Osteoblast (primary cell): ENCODE data around the gene COL15A1. TPM values are rescaled to one million over a fixed set of nuclear protein-coding genes. Genes with fewer than 3 reads are reported as not detected.

Experiments used
- DNase-seq: peaks from one replicate; pipeline ENCODE4 v3.0.0; 2011; ENCODE audit warnings: low spot score, mixed read lengths; ENCODE audit not compliant: insufficient read length; ENCODE audit errors: missing footprints
- H2AFZ ChIP-seq: 2 replicates; pipeline ENCODE4 v1.6.0; 2011; ENCODE audit warnings: mild to moderate bottlenecking, low read length
- H3K27ac ChIP-seq: 2 replicates; pipeline ENCODE4 v1.5.1; 2011; ENCODE audit warnings: mild to moderate bottlenecking, low read depth, low read length, moderate library complexity
- H3K27me3 ChIP-seq: 2 replicates; pipeline ENCODE4 v1.6.0; 2012; ENCODE audit warnings: mild to moderate bottlenecking, control low read depth, inconsistent platforms, low read length, moderate library complexity; ENCODE audit not compliant: insufficient read depth
- H3K36me3 ChIP-seq: 2 replicates; pipeline ENCODE4 v1.5.1; 2011; ENCODE audit warnings: mild to moderate bottlenecking, low read length, control low read depth, moderate library complexity; ENCODE audit not compliant: insufficient read depth
- H3K4me1 ChIP-seq: 2 replicates; pipeline ENCODE4 v1.5.1; 2011; ENCODE audit warnings: mild to moderate bottlenecking, low read length, control low read depth, moderate library complexity; ENCODE audit not compliant: insufficient read depth
- H3K4me2 ChIP-seq: 2 replicates; pipeline ENCODE4 v1.6.0; 2011; ENCODE audit warnings: mild to moderate bottlenecking, low read length; ENCODE audit not compliant: insufficient read depth
- H3K4me3 ChIP-seq: fragments of 200-600 bp; sonication (generic); 3 replicates; pipeline ENCODE4 v1.5.1; 2012; ENCODE audit warnings: mild to moderate bottlenecking, low read length, inconsistent platforms; ENCODE audit not compliant: insufficient read depth
- H3K79me2 ChIP-seq: 2 replicates; pipeline ENCODE4 v1.6.0; 2012; ENCODE audit warnings: mild to moderate bottlenecking, low read length, control low read depth, inconsistent platforms; ENCODE audit not compliant: insufficient read depth
- H3K9me3 ChIP-seq: 2 replicates; pipeline ENCODE4 v1.5.1; 2011; ENCODE audit warnings: low read depth, low read length, control low read depth
- H4K20me1 ChIP-seq: 2 replicates; pipeline ENCODE4 v1.6.0; 2012; ENCODE audit warnings: mild to moderate bottlenecking, low read length, control low read depth; ENCODE audit not compliant: insufficient read depth
- total RNA-seq: library from RNA; depleted of rRNA; stranded (reverse); fragments of >200 nt; gene quantifications from 2 replicates; pipeline ENCODE4 v1.2.3, GENCODE V29; 2012
- TF ChIP-seq, protein P1 (sequence below): IDR thresholded peaks from 2 replicates; pipeline ENCODE4 v1.5.1; 2011; ENCODE audit warnings: mild to moderate bottlenecking, low read depth, low read length, moderate library complexity; ENCODE audit errors: extremely low read depth

The COL15A1 gene
- total RNA-seq, 1 donor: 29.3 TPM

DNA sequence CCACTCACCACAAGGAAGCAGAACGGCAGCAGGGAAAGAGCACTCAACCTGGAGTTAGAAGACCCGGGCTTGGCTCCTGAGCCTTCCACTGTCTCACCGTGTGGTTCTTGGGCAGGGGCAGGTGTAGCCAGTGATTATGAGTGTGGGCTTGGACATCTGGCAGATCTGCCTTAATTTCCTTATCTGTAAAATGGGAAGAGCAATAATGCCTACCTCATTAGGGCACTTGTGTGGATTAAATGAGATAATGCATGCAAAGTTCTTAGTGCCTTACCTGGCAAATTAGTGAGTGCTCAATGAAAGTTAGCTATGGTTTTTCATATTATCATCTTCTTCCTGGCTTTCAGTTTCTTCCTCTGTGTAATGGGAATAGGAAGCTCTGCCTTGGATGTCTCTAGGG is 28.1 kb upstream of the COL15A1 start:
- Histone ChIP-seq H3K4me3 (no peak overlapping the region), H3K36me3 (no peaks in the 10 kb centered on the region), H3K4me2 (no peak overlapping the region), H2AFZ (no peak overlapping the region), H3K79me2 (no peaks in the 10 kb centered on the region), H4K20me1 (no peaks in the 10 kb centered on the region), H3K27me3 (peaks cover 14% of the 10 kb centered on the region), H3K9me3 (no peaks in the 10 kb centered on the region), H3K4me1 (no peaks in the 10 kb centered on the region), H3K27ac (no peak overlapping the region)
- no peak for DNase-seq
- TF ChIP-seq, protein P1, sequence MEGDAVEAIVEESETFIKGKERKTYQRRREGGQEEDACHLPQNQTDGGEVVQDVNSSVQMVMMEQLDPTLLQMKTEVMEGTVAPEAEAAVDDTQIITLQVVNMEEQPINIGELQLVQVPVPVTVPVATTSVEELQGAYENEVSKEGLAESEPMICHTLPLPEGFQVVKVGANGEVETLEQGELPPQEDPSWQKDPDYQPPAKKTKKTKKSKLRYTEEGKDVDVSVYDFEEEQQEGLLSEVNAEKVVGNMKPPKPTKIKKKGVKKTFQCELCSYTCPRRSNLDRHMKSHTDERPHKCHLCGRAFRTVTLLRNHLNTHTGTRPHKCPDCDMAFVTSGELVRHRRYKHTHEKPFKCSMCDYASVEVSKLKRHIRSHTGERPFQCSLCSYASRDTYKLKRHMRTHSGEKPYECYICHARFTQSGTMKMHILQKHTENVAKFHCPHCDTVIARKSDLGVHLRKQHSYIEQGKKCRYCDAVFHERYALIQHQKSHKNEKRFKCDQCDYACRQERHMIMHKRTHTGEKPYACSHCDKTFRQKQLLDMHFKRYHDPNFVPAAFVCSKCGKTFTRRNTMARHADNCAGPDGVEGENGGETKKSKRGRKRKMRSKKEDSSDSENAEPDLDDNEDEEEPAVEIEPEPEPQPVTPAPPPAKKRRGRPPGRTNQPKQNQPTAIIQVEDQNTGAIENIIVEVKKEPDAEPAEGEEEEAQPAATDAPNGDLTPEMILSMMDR: no peak

DNA sequence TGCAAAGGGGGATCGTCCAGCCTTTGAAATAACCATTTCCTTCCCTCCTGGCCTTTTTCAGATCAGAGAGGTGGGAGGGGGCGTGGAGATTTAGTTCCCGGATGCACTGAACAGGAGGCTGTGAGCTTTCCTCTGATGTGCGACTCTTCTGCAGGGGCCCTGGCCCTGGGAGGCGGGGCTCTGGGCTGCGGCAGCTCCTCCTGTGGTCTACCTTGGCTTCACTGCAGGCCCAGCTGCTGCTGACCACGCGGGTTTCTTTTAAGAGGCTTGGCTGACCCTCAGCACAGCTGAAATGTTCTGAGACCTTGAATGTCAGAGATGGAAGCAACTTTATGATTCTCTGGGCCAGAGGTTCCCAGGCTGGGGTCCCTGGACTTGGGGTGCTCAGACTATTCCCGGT is 27.0 kb upstream of the COL15A1 start:
- Histone ChIP-seq H3K36me3 (no peaks in the 10 kb centered on the region), H4K20me1 (no peaks in the 10 kb centered on the region), H3K4me2 (no peak overlapping the region), H3K9me3 (no peaks in the 10 kb centered on the region), H3K79me2 (no peaks in the 10 kb centered on the region), H3K4me1 (no peaks in the 10 kb centered on the region), H3K27ac (no peak overlapping the region), H3K27me3 (peaks cover 14% of the 10 kb centered on the region), H3K4me3 (no peak overlapping the region), H2AFZ (no peak overlapping the region)
- no peak for DNase-seq
- TF ChIP-seq, protein P1: no peak

DNA sequence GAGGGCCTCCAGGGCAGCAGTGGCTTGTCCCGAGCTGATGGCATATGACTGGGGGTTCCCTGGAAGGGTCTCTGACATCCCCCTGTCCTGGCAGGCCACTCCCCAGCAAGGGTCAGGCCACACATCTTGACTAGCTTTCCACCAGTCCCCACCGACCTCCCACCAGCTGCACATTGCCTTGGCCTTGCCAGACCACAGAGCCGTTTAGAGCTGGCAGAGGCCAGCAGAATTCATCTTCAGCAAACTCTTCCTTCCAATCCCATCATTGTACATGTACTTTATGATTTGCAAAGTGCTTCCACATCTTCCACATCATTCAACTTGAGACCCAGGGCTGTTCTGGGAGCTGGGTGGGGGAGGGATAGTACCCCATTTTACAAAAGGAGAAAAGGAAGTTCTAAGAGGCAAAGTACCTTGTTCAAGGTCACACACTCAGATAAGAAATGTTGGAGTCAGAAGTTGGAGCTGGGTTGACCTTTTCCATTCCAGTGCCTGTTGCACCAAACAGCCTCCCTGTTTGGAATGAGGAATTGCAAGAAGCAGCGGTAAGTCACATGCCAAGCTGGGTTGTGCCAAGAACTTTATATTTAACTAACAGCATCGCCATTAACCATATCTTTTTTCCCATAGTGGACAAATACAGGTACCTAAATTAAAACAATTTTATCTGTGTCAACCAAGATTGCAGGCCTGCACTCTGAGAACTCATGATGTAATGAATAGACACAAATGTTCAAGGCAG is 25.8 kb upstream of the COL15A1 start:
- no peak for DNase-seq
- H3K36me3 ChIP-seq: no peaks in the 10 kb centered on the region
- TF ChIP-seq, protein P1: no peak
- no peak overlapping the region for H3K4me2 ChIP-seq
- H3K4me1 ChIP-seq: peaks cover 3% of the 10 kb centered on the region
- H3K27me3 ChIP-seq: peaks cover 14% of the 10 kb centered on the region
- H4K20me1 ChIP-seq: no peaks in the 10 kb centered on the region
- no peaks in the 10 kb centered on the region for H3K9me3 ChIP-seq
- no peak overlapping the region for H2AFZ ChIP-seq
- no peaks in the 10 kb centered on the region for H3K79me2 ChIP-seq
- H3K27ac ChIP-seq: no peak overlapping the region
- no peak overlapping the region for H3K4me3 ChIP-seq

DNA sequence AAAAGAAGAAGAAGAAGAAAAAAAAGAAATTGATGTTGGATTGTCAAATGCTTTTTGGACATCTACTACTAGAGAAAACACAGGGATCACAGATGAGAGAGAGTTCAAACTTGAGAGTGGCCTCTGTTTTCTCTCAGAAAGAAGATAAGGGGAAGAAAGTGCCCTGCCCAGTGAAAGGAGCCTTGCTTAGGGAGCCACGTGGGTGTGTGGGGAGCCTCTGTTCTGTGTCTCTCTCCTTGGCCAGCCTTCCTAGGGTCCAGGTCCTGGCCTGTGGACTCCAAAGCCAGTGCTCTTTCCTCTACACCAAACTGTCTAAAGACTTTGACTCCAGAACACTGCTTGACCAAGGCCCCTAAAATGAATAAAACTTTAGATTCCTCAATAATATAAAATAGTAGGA is 22.0 kb upstream of the COL15A1 start:
- Histone ChIP-seq H2AFZ (no peak overlapping the region), H3K4me2 (no peak overlapping the region), H3K9me3 (no peaks in the 10 kb centered on the region), H3K36me3 (no peaks in the 10 kb centered on the region), H3K79me2 (no peaks in the 10 kb centered on the region), H3K4me1 (peaks cover 7% of the 10 kb centered on the region), H3K27me3 (peaks cover 17% of the 10 kb centered on the region), H3K4me3 (no peak overlapping the region), H3K27ac (no peak overlapping the region), H4K20me1 (no peaks in the 10 kb centered on the region)
- no peak for DNase-seq
- TF ChIP-seq, protein P1: no peak
